SJSA1 (cell line): ENCODE results near the gene UGT1A7. TPM values are rescaled to one million over a fixed set of nuclear protein-coding genes. Genes with fewer than 3 reads are reported as not detected.
"Not testable (repeated sequence)": the region's sequence is repeated elsewhere in the genome, so short reads cannot be mapped to it uniquely, and the experiment has no call there.

Experiments used
- DNase-seq, 2 experiments: peaks; one replicate each; pipeline ENCODE4 v3.0.0-alpha.2; 2015 to 2020; ENCODE audit warnings: low spot score in 2 of 2, low read depth in 1 of 2
- H3K27ac ChIP-seq: fragments of 250-450 bp; sonication (Bioruptor Pico); 2 replicates; pipeline ENCODE4 v1.5.1; 2020; ENCODE audit warnings: mild to moderate bottlenecking, moderate library complexity
- H3K27me3 ChIP-seq: fragments of 250-450 bp; sonication (Bioruptor Pico); replicated peaks from 2 replicates; pipeline ENCODE4 v1.5.1; 2020; ENCODE audit warnings: mild to moderate bottlenecking, moderate library complexity
- H3K36me3 ChIP-seq: fragments of 250-450 bp; sonication (Bioruptor Pico); 2 replicates; pipeline ENCODE4 v1.5.1; 2020; ENCODE audit warnings: mild to moderate bottlenecking
- H3K4me1 ChIP-seq: fragments of 250-450 bp; sonication (Bioruptor Pico); replicated peaks from 2 replicates; pipeline ENCODE4 v1.6.1; 2021; ENCODE audit warnings: mild to moderate bottlenecking
- H3K4me3 ChIP-seq: fragments of 250-450 bp; sonication (Bioruptor Pico); 2 replicates; pipeline ENCODE4 v1.5.1; 2020; ENCODE audit warnings: mild to moderate bottlenecking
- H3K9me3 ChIP-seq: fragments of 250-450 bp; sonication (Bioruptor Pico); replicated peaks from 2 replicates; pipeline ENCODE4 v1.5.1; 2020; ENCODE audit warnings: mild to moderate bottlenecking
- total RNA-seq: library from RNA; depleted of rRNA; stranded (reverse); fragments of >200 nt; shearing (Covaris generic); gene quantifications from 2 replicates; pipeline ENCODE4 v1.2.3, GENCODE V29; 2014

Gene UGT1A7
- total RNA-seq, 1 experiment from 2014 or later: not detected

GRCh38 chr2:233747283-233747544, 65.5 kb downstream of the UGT1A7 start:
- no peaks in the 10 kb centered on the region for H3K9me3 ChIP-seq
- H3K4me1 ChIP-seq: no peaks in the 10 kb centered on the region
- H3K36me3 ChIP-seq: no peaks in the 10 kb centered on the region
- H3K4me3 ChIP-seq: no peak overlapping the region
- H3K27ac ChIP-seq: no peak overlapping the region
- no peak for DNase-seq
- no peaks in the 10 kb centered on the region for H3K27me3 ChIP-seq

DNA sequence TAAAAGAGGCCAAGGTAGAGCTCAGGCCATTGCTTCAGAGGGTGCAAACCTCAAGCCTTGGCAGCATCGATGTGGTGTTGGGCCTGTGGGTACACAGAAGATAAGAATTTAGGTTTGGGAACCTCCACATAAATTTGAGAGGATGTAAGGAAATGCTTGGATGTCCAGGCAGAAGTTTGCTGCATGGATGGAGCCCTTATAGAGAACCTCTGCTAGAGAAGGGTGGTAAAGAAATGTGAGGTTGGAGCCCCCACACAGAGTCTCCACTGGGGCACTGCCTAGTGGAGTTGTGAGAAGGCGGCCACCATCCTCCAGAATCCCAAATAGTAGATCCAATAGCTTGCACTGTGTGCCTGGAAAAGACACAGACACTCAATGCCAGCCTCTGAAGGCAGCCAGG, 69.0 kb downstream of the UGT1A7 start:
- not testable (repeated sequence) for DNase-seq, H3K27ac ChIP-seq, H3K4me1 ChIP-seq, H3K9me3 ChIP-seq, H3K27me3 ChIP-seq, H3K4me3 ChIP-seq, H3K36me3 ChIP-seq

DNA sequence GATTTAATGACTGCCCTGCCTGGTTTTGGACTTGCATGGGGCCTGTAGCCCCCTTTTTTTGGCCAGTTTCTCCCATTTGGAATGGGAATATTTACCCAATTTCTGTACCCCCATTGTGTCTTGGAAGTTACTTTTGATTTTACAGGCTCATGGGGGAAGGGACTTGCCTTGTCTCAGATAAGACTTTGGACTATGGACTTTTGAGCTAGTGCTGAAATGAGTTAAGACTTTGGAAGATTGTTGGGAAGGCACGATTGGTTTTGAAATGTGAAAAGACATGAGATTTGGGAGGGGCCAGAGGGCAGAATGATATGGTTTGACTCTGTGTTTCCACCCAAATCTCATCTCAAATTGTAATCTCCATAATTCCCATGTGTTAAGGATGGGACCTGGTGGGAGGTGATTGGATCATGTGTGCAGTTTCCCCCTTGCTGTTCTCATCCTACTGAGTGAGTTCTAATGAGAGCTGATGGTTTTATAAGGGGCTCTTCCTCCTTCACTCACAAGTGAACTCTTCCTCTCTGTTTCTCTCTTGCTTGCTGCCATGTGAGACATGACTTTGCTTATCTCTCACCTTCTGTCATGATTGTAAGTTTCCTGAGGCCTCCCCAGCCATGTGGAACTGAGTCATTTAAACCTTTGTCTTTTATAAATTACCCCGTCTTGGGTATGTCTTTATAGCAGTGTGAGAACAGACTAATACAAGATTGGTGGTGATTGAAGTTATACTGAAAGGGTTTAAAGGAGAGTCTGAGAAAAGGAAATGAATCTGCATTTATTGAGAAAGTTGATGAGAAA, 69.7 kb downstream of the UGT1A7 start:
- not testable (repeated sequence) for H3K9me3 ChIP-seq, H3K27ac ChIP-seq, DNase-seq, H3K27me3 ChIP-seq, H3K4me3 ChIP-seq, H3K36me3 ChIP-seq, H3K4me1 ChIP-seq

DNA sequence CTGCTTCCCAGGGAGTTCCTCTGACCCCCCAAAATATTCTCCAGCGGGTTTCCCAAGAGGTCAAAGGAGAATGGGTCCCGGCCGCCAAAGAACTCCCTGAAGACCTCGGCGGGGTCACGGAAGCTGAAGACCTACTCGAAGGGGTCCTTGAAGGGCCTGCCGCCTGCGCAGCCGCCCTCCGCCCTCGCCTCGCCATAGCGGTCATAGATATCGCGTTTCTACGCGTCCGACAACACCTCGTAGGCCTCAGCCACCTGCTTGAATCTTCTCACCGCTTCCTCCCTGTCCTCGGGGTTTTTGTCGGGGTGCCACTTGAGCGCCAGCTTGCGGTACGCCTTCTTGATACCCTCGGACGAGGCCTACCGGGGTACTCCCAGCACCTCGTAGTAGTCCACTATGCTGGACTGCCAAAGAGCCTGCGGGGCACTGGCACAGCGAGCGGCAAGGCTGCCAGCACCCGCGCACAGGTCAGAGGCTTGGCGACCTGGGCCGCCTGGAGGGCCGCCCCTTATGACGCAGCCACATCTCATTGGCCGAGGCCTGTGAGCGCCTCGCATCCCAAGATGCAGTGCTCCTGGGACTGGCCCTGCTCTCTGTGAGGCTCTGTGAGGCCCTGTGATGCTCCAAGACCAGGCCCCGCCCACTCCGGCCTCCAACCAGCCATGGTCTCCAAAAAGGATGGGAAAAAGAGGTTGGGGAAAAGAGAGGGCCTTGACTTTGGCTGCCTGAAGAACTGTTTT, 73.3 kb downstream of the UGT1A7 start:
- Histone ChIP-seq H3K36me3 (no peaks in the 10 kb centered on the region), H3K27me3 (no peaks in the 10 kb centered on the region), H3K27ac (no peak overlapping the region), H3K4me1 (no peaks in the 10 kb centered on the region), H3K4me3 (no peak overlapping the region), H3K9me3 (peaks cover 3% of the 10 kb centered on the region; the same call in 1 of the 2 replicates)
- no peak for DNase-seq

DNA sequence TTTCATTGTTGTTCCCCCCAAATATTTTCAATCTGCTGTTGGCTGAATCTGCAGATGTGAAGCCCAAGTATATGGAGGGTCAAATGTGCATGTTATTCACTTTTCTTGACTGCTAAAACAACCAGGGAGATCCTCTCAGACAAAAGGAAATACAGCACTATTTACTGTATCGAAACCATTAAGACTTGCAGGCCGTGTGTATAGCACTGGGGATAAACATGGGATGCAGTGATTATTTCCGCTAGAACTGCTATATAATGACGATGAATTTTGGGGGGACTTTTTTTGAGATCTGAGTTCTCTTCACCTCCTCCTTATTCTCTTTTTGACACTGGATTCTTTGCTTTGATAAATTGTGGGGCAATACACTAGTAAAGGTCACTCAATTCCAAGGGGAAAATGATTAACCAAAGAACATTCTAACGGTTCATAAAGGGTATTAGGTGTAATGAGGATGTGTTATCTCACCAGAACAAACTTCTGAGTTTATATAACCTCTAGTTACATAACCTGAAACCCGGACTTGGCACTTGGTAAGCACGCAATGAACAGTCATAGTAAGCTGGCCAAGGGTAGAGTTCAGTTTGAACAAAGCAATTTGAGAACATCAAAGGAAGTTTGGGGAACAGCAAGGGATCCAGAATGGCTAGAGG, 74.9 kb downstream of the UGT1A7 start:
- H3K9me3 ChIP-seq: peaks cover 3% of the 10 kb centered on the region; the same call in 1 of the 2 replicates
- DNase-seq: no peak
- no peak overlapping the region for H3K4me3 ChIP-seq
- no peaks in the 10 kb centered on the region for H3K36me3 ChIP-seq
- H3K27ac ChIP-seq: no peak overlapping the region
- H3K27me3 ChIP-seq: no peaks in the 10 kb centered on the region
- no peaks in the 10 kb centered on the region for H3K4me1 ChIP-seq

DNA sequence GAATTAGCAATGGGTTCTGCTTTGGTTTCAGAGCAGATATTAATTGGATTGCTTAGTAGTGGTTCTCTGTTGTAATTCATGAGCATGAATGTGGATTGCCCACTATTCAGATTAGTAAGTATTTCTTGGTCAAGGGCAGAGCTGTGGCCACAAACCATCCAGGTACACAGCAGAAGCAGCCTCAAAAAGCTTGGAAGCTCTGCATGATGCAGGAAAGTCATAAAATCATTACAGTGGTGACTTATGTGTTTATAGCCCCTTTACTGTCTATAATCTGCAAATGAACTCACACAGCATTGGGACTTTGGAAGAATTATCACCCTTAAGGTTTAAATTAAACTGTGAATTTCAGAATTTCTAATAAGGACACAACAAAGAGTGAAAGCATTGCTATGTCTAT, 76.4 kb downstream of the UGT1A7 start:
- Histone ChIP-seq H3K4me1 (no peaks in the 10 kb centered on the region), H3K9me3 (0 out of 2 replicates have a peak, but pooled peaks cover 3% of the 10 kb centered on the region), H3K27me3 (no peaks in the 10 kb centered on the region), H3K36me3 (no peaks in the 10 kb centered on the region), H3K27ac (no peak overlapping the region), H3K4me3 (no peak overlapping the region)
- DNase-seq: no peak

GRCh38 chr2:233758849-233759248, 77.1 kb downstream of the UGT1A7 start:
- Histone ChIP-seq H3K27me3 (no peaks in the 10 kb centered on the region), H3K36me3 (no peaks in the 10 kb centered on the region), H3K4me3 (no peak overlapping the region), H3K9me3 (0 out of 2 replicates have a peak, but pooled peaks cover 3% of the 10 kb centered on the region), H3K27ac (no peak overlapping the region), H3K4me1 (peaks cover 2% of the 10 kb centered on the region)
- no peak for DNase-seq

GRCh38 chr2:233760043-233760442, 78.3 kb downstream of the UGT1A7 start, which contains the start of gene UGT1A1:
Gene UGT1A1 (plus strand): TSS chr2:233760270. CDS start chr2:233760288, 18 bp downstream.
- H3K27me3 ChIP-seq: no peaks in the 10 kb centered on the region
- H3K4me3 ChIP-seq: no peak within 1 kb of the TSS
- no peaks in the 10 kb centered on the region for H3K36me3 ChIP-seq
- DNase-seq: no peak
- H3K9me3 ChIP-seq: 0 out of 2 replicates have a peak, but pooled peaks cover 3% of the 10 kb centered on the region
- peaks cover 13% of the 10 kb centered on the region for H3K4me1 ChIP-seq
- no peak within 1 kb of the TSS for H3K27ac ChIP-seq

DNA sequence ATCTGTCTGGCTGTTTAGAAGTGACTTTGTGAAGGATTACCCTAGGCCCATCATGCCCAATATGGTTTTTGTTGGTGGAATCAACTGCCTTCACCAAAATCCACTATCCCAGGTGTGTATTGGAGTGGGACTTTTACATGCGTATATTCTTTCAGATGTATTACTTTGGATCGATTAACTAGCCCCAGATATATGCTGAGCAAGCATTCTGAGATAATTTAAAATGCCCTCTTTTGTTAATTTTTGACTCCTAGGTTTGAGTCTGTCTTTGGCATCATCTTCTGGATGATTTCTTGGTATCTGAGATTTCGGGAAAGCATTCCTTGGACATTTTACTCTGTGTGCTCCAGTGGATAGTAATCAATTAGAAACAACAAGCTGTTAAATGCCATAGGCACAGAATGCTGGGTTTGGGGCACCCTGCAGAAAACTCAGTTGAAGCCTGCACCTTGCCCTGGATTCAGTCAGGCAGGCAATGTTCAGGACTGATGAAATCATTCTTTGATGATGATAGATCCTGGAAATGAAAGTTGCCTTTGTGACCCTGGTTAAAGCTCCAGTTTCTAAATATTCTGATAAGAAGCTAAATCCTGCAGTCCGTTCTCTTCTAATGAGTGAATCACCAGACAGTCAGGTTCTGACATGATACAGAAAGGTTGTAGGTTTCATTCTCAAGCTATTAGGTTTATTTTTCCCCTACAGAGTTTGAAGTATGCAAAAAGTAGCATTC, 79.5 kb downstream of the UGT1A7 start:
- Histone ChIP-seq H3K9me3 (0 out of 2 replicates have a peak, but pooled peaks cover 3% of the 10 kb centered on the region), H3K36me3 (no peaks in the 10 kb centered on the region), H3K4me3 (no peak overlapping the region), H3K4me1 (peaks cover 13% of the 10 kb centered on the region), H3K27ac (no peak overlapping the region), H3K27me3 (no peaks in the 10 kb centered on the region)
- no peak for DNase-seq

DNA sequence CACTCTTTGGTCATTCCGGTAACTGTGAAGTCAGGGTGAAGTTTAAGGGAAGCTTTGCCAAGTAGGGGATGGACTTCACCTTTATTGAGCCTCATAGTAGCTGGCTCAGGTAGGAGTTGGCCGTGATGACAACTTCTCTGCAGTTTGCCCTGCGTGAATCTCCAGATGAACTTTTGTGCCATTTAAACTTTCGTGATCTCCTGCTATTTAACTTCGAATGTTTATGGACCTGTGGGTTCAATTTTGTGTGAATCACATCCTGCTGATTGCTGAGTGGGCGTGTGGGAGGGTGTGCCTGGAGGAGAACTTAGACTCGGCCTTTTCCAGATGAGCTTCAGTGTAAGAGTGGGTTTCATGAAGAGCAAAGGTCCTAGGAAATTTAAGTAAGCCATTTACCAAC, 82.6 kb downstream of the UGT1A7 start:
- no peaks in the 10 kb centered on the region for H3K27me3 ChIP-seq
- H3K4me3 ChIP-seq: no peak overlapping the region
- no peak overlapping the region for H3K27ac ChIP-seq
- H3K9me3 ChIP-seq: no peaks in the 10 kb centered on the region; the same call in 1 of the 2 replicates
- no peaks in the 10 kb centered on the region for H3K36me3 ChIP-seq
- H3K4me1 ChIP-seq: peaks cover 13% of the 10 kb centered on the region
- peak in 1 of 2 experiments; percentile 37 for DNase-seq

GRCh38 chr2:233764761-233765160, 83.1 kb downstream of the UGT1A7 start:
- no peak overlapping the region for H3K4me3 ChIP-seq
- DNase-seq: no peak
- peaks cover 13% of the 10 kb centered on the region for H3K4me1 ChIP-seq
- no peaks in the 10 kb centered on the region for H3K36me3 ChIP-seq
- no peak overlapping the region for H3K27ac ChIP-seq
- no peaks in the 10 kb centered on the region; the same call in 1 of the 2 replicates for H3K9me3 ChIP-seq
- H3K27me3 ChIP-seq: no peaks in the 10 kb centered on the region

GRCh38 chr2:233766416-233766815, 84.7 kb downstream of the UGT1A7 start:
- no peaks in the 10 kb centered on the region for H3K27me3 ChIP-seq
- no peak for DNase-seq
- no peak overlapping the region for H3K27ac ChIP-seq
- no peaks in the 10 kb centered on the region; the same call in 1 of the 2 replicates for H3K9me3 ChIP-seq
- no peak overlapping the region for H3K4me3 ChIP-seq
- peaks cover 13% of the 10 kb centered on the region for H3K4me1 ChIP-seq
- H3K36me3 ChIP-seq: no peaks in the 10 kb centered on the region

- no peak overlapping the region for H3K27ac ChIP-seq
- H3K27me3 ChIP-seq: no peaks in the 10 kb centered on the region
- peaks cover 13% of the 10 kb centered on the region for H3K4me1 ChIP-seq
- H3K9me3 ChIP-seq: no peaks in the 10 kb centered on the region; the same call in 1 of the 2 replicates
- no peaks in the 10 kb centered on the region for H3K36me3 ChIP-seq
- no peak overlapping the region for H3K4me3 ChIP-seq
- DNase-seq: no peak
These were observed 86.4 kb downstream of the UGT1A7 start for GRCh38 chr2:233768076-233768475.
